COLO668 (cell line): ENCODE data around the gene ZNF691.

ENCODE experiments used
- DNase-seq: peaks from one replicate; lab custom pipeline; 2025; ENCODE audit not compliant: unreplicated experiment; lab: John Stamatoyannopoulos, UW

The ZNF691 gene

GRCh38 chr1:42831273-42831672 lies 15.1 kb upstream of the ZNF691 start:
- DNase-seq, result no peak

- no peak for DNase-seq
Measured at GRCh38 chr1:42832641-42833240, 13.7 kb upstream of the ZNF691 start.

GRCh38 chr1:42833981-42834380 lies 12.4 kb upstream of the ZNF691 start:
- no peak for DNase-seq

- no peak for DNase-seq
Measured at GRCh38 chr1:42834803-42835202, 11.6 kb upstream of the ZNF691 start.

GRCh38 chr1:42835422-42835821 lies 11.0 kb upstream of the ZNF691 start:
- DNase-seq, result no peak

- DNase-seq, result no peak
Measured at GRCh38 chr1:42837709-42838108, 8.7 kb upstream of the ZNF691 start.

- no peak for DNase-seq
Measured at GRCh38 chr1:42838482-42839190, 7.8 kb upstream of the ZNF691 start.

GRCh38 chr1:42841010-42841409 lies 5.4 kb upstream of the ZNF691 start:
- no peak for DNase-seq

GRCh38 chr1:42841440-42842147 lies 4.8 kb upstream of the ZNF691 start:
- no peak for DNase-seq

GRCh38 chr1:42844592-42845140 lies 1.7 kb upstream of the ZNF691 start:
- DNase-seq, result no peak

GRCh38 chr1:42845193-42845592 lies 1.2 kb upstream of the ZNF691 start:
- DNase-seq, result no peak

- DNase-seq, result no peak
Measured at GRCh38 chr1:42845866-42846256, 552 bp upstream of the ZNF691 start.

GRCh38 chr1:42847111-42847595 lies 740 bp downstream of the ZNF691 start:
- no peak for DNase-seq

- DNase-seq, result no peak
Measured at GRCh38 chr1:42847721-42848460, 1.5 kb downstream of the ZNF691 start.

GRCh38 chr1:42848823-42849537 lies 2.6 kb downstream of the ZNF691 start:
- no peak for DNase-seq

- no peak for DNase-seq
Measured at GRCh38 chr1:42849944-42850343, 3.5 kb downstream of the ZNF691 start.

- no peak for DNase-seq
Measured at GRCh38 chr1:42851420-42851819, 5.0 kb downstream of the ZNF691 start.

GRCh38 chr1:42851960-42852607 lies 5.7 kb downstream of the ZNF691 start:
- DNase-seq, result no peak

- DNase-seq, result no peak
Measured at GRCh38 chr1:42852608-42852980, 6.2 kb downstream of the ZNF691 start.
